Neuronal stem cell (in vitro differentiated cells): Measurements from ENCODE around the gene SDCCAG8.

Experiments used
- DNase-seq: peaks from one replicate; pipeline ENCODE4 v3.0.0-alpha.2; 2013; ENCODE audit warnings: low spot score
- H2AFZ ChIP-seq: one replicate; pipeline ENCODE4 v1.6.1; 2013; ENCODE audit warnings: mild to moderate bottlenecking, low read length, inconsistent platforms
- H2AK5ac ChIP-seq: 2 replicates; pipeline ENCODE4 v1.6.1; 2013; ENCODE audit warnings: low read depth, mild to moderate bottlenecking, inconsistent platforms, low read length, moderate library complexity, mixed read lengths
- H2BK120ac ChIP-seq: 2 replicates; pipeline ENCODE4 v1.6.1; 2013; ENCODE audit warnings: low read depth, mild to moderate bottlenecking, inconsistent platforms, low read length, moderate library complexity, mixed read lengths
- H2BK12ac ChIP-seq: one replicate; pipeline ENCODE4 v1.6.1; 2013; ENCODE audit warnings: low read length, inconsistent platforms
- H2BK15ac ChIP-seq: 2 replicates; pipeline ENCODE4 v1.6.1; 2013; ENCODE audit warnings: mild to moderate bottlenecking, low read length, inconsistent platforms, mixed read lengths
- H2BK5ac ChIP-seq: one replicate; pipeline ENCODE4 v1.6.1; 2013; ENCODE audit warnings: inconsistent platforms, mild to moderate bottlenecking, low read length, moderate library complexity
- H3K14ac ChIP-seq: one replicate; pipeline ENCODE4 v1.6.1; 2013; ENCODE audit warnings: low read length, inconsistent platforms
- H3K18ac ChIP-seq: 2 replicates; pipeline ENCODE4 v1.6.1; 2013; ENCODE audit warnings: low read length, inconsistent platforms
- H3K23ac ChIP-seq: 2 replicates; pipeline ENCODE4 v1.6.1; 2013; ENCODE audit warnings: low read depth, mild to moderate bottlenecking, mixed read lengths, low read length, inconsistent platforms; ENCODE audit not compliant: poor library complexity
- H3K27ac ChIP-seq: replicated peaks from 3 replicates; pipeline ENCODE4 v1.5.1; 2013; ENCODE audit warnings: low read length, inconsistent platforms
- H3K27me3 ChIP-seq, 3 experiments: 2 replicates each; pipeline ENCODE4 v1.6.1; 2013; ENCODE audit warnings: low read length in 3 of 3, mild to moderate bottlenecking in 2 of 3, inconsistent platforms in 1 of 3, low read depth in 1 of 3, mixed read lengths in 1 of 3, moderate library complexity in 1 of 3; ENCODE audit not compliant: control insufficient read depth in 3 of 3, insufficient read depth in 3 of 3
- H3K36me3 ChIP-seq, 2 donors: replicated peaks in 1 of 2; 2 replicates each; pipeline ENCODE4 v1.6.1; 2013; ENCODE audit warnings: low read length in 2 of 2; ENCODE audit not compliant: control insufficient read depth in 2 of 2, insufficient read depth in 2 of 2
- H3K4ac ChIP-seq: 2 replicates; pipeline ENCODE4 v1.6.1; 2013; ENCODE audit warnings: inconsistent platforms, mild to moderate bottlenecking, low read length, moderate library complexity
- H3K4me1 ChIP-seq, 2 donors: 1 replicate in 1 of 2; 2 replicates in 1 of 2; pipeline ENCODE4 v1.6.1; 2013; ENCODE audit warnings: low read length in 2 of 2, low read depth in 1 of 2; ENCODE audit not compliant: control insufficient read depth in 2 of 2, insufficient read depth in 1 of 2
- H3K4me2 ChIP-seq: one replicate; pipeline ENCODE4 v1.6.1; 2013; ENCODE audit warnings: mild to moderate bottlenecking, low read length, inconsistent platforms; ENCODE audit not compliant: insufficient read depth, poor library complexity, severe bottlenecking
- H3K4me3 ChIP-seq, 2 donors: 2 replicates each; pipeline ENCODE4 v1.5.1; 2013; ENCODE audit warnings: low read length in 2 of 2, mild to moderate bottlenecking in 2 of 2, inconsistent platforms in 1 of 2, moderate library complexity in 1 of 2
- H3K79me1 ChIP-seq: one replicate; pipeline ENCODE4 v1.6.1; 2013; ENCODE audit warnings: low read depth, mild to moderate bottlenecking, inconsistent platforms, low read length, moderate library complexity
- H3K9ac ChIP-seq: one replicate; pipeline ENCODE4 v1.6.1; 2013; ENCODE audit warnings: mild to moderate bottlenecking, low read depth, low read length, inconsistent platforms; ENCODE audit not compliant: poor library complexity
- H3K9me3 ChIP-seq, 2 donors: replicated peaks in 1 of 2; 2 replicates each; pipeline versions ENCODE3 to v1.6.1; 2013; ENCODE audit warnings: low read length in 2 of 2, mild to moderate bottlenecking in 2 of 2, inconsistent platforms in 1 of 2, low read depth in 1 of 2, mixed read lengths in 1 of 2, moderate library complexity in 1 of 2; ENCODE audit not compliant: control insufficient read depth in 2 of 2, insufficient read depth in 1 of 2
- H4K8ac ChIP-seq: one replicate; pipeline ENCODE4 v1.6.1; 2013; ENCODE audit warnings: low read depth, mild to moderate bottlenecking, inconsistent platforms, low read length, moderate library complexity
- H4K91ac ChIP-seq: one replicate; pipeline ENCODE4 v1.6.1; 2013; ENCODE audit warnings: low read length, low read depth, mild to moderate bottlenecking, inconsistent platforms; ENCODE audit not compliant: poor library complexity
- WGBS, 2 donors: extraction: QIAGEN DNeasy Blood & Tissue Kit; methylation state at CpG; one replicate each; pipeline ENCODE4 v1.1.7; 2013; ENCODE audit warnings: missing lambda C conversion rate in 2 of 2, mixed read lengths in 1 of 2; ENCODE audit not compliant: insufficient read length in 2 of 2, insufficient replicate concordance in 1 of 2; ENCODE audit errors: extremely low coverage in 2 of 2; 5-methylcytosine and 5-hydroxymethylcytosine counted together

SDCCAG8 gene

DNA sequence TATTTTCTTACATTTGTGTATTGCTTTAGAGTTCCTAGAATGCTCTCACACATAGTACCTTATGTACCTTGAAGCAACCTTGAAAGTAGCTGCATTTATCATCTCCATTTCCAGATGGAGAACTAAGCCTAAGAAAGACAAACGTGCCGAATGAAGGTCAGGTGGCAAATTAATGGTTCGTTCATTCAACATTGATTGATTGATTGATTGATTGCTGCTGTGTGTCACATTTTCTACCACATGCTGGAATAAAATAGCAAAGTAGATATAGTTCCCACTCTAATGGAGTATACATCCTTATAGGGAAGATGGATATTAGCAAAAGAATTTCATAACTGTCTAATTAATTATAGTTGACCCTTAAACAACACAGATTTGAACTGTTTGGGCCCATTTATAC is 172.2 kb downstream of the SDCCAG8 start:
- H3K79me1 ChIP-seq = no peaks in the 10 kb centered on the region
- H2BK12ac ChIP-seq = no peak overlapping the region
- no peaks in the 10 kb centered on the region for H3K36me3 ChIP-seq
- peaks cover 0 to 3% of the 10 kb centered on the region in 2 donors for H3K4me1 ChIP-seq
- H3K4me2 ChIP-seq = no peak overlapping the region
- H4K91ac ChIP-seq = no peak overlapping the region
- peaks cover 2% of the 10 kb centered on the region in 2 donors for H3K9me3 ChIP-seq
- H3K27ac ChIP-seq = no peak overlapping the region
- no peak overlapping the region for H3K18ac ChIP-seq
- no peaks in the 10 kb centered on the region for H3K27me3 ChIP-seq
- no CpG with 5 or more reads among the region's 3 CpGs for WGBS, 2 donors
- DNase-seq = no peak
- no peak overlapping the region for H4K8ac ChIP-seq
- no peak overlapping the region for H3K4me3 ChIP-seq
- H3K4ac ChIP-seq = no peak overlapping the region
- H2AFZ ChIP-seq = no peak overlapping the region
- H3K9ac ChIP-seq = no peak overlapping the region
- H2BK15ac ChIP-seq = no peak overlapping the region
- H2BK120ac ChIP-seq = no peak overlapping the region
- no peak overlapping the region for H2BK5ac ChIP-seq
- H3K14ac ChIP-seq = no peak overlapping the region
- no peak overlapping the region for H3K23ac ChIP-seq
- no peak overlapping the region for H2AK5ac ChIP-seq

DNA sequence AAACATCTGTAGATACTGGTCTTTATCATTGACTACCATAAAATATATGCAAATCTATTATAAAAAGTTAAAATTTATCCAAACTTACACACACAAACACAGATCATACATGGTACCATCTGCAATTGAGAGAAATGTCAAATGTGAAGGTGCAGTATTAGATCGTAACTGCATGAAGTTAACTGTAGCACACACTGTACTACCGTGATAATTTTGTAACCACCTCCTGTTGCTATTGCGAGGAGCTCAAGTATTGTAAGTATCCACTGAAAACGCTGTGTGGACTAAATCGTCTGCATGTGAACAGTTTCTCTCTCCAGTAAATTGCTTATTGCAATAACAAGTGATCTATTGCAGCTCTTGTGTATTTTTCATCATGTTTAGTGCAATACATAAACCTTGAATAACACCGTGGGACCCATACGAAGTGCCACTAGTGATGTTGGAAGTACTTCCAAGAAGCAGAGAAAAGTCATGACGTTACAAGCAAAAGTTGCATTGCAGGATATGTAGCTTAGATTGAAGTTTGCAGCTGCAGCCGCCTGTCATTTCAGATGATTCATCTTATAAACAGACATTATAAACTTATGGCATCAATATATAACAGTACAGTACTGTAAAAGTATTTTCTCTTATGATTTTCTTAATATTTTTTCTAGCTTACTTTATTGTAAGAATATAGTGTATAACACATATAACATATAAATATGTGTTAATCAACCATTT is 172.9 kb downstream of the SDCCAG8 start:
- Histone ChIP-seq H3K36me3 (no peaks in the 10 kb centered on the region), H2BK120ac (no peak overlapping the region), H3K14ac (no peak overlapping the region), H2BK15ac (no peak overlapping the region), H3K18ac (no peak overlapping the region), H2AFZ (no peak overlapping the region), H4K91ac (no peak overlapping the region), H4K8ac (no peak overlapping the region), H3K4ac (no peak overlapping the region), H3K9me3 (peaks cover 2% of the 10 kb centered on the region in 2 donors), H3K79me1 (no peaks in the 10 kb centered on the region), H2BK12ac (no peak overlapping the region), H3K4me2 (no peak overlapping the region), H3K27me3 (no peaks in the 10 kb centered on the region), H2AK5ac (no peak overlapping the region), H3K23ac (no peak overlapping the region), H3K27ac (no peak overlapping the region), H3K9ac (no peak overlapping the region), H3K4me3 (no peak overlapping the region), H2BK5ac (no peak overlapping the region), H3K4me1 (peaks cover 0 to 5% of the 10 kb centered on the region in 2 donors)
- no peak for DNase-seq
- WGBS, 2 donors = no CpG with 5 or more reads among the region's 9 CpGs

DNA sequence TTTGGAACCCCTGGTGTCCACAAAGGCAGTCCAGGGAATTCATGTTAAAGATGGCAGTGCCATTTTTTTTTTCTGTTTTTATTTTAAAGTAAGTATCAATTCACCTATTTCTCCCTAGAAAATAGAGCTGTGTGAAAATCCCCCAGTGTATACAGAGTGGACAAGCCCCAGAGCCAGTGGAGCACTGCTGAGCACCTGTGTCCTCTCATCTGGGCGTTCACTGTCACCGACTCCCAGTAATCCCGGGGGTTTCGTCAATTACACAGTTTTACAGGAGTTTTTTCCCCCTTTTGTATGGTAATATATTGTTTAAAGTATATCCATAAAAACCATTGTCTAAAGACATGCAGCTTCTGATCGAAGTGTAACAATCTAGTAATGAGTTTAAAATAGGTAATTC is 175.8 kb downstream of the SDCCAG8 start:
- no peak overlapping the region for H3K4me3 ChIP-seq
- peaks cover 0 to 5% of the 10 kb centered on the region in 2 donors for H3K4me1 ChIP-seq
- no peak overlapping the region for H3K27ac ChIP-seq
- H3K9me3 ChIP-seq = peaks cover 2% of the 10 kb centered on the region in 2 donors
- no peak overlapping the region for H2AK5ac ChIP-seq
- no peak for DNase-seq
- H3K9ac ChIP-seq = no peak overlapping the region
- no peak overlapping the region for H4K91ac ChIP-seq
- H2BK15ac ChIP-seq = no peak overlapping the region
- no peak overlapping the region for H2AFZ ChIP-seq
- H2BK5ac ChIP-seq = no peak overlapping the region
- H3K36me3 ChIP-seq = no peaks in the 10 kb centered on the region
- no peaks in the 10 kb centered on the region for H3K27me3 ChIP-seq
- no peak overlapping the region for H3K14ac ChIP-seq
- no peak overlapping the region for H4K8ac ChIP-seq
- H3K23ac ChIP-seq = no peak overlapping the region
- H3K4me2 ChIP-seq = no peak overlapping the region
- WGBS, 2 donors = no CpG with 5 or more reads among the region's 5 CpGs
- no peak overlapping the region for H3K4ac ChIP-seq
- no peaks in the 10 kb centered on the region for H3K79me1 ChIP-seq
- no peak overlapping the region for H2BK120ac ChIP-seq
- H2BK12ac ChIP-seq = no peak overlapping the region
- H3K18ac ChIP-seq = no peak overlapping the region

DNA sequence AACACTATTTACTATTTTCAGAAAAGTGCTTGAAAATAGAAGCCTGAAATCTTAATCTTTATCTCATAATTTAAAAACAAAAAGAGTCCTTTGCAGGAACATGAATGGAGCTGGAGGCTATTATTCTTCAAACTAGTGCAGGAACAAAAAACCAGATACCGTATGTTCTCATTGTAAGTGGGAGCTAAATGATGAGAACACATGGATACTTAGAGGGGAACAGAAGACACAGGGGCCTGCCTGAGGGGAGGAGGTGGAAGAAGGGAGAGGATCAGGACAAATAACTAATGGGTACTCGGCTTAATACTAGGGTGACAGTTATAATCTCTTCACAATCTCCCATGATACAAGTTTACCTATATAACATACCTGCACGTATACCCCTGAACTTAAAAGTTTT is 176.3 kb downstream of the SDCCAG8 start:
- no peak overlapping the region for H3K9ac ChIP-seq
- H3K4me1 ChIP-seq = peaks cover 0 to 5% of the 10 kb centered on the region in 2 donors
- H3K4me3 ChIP-seq = no peak overlapping the region
- no peak for DNase-seq
- no peak overlapping the region for H2BK15ac ChIP-seq
- no peak overlapping the region for H3K23ac ChIP-seq
- no peak overlapping the region for H2AK5ac ChIP-seq
- no peak overlapping the region for H3K4ac ChIP-seq
- no peaks in the 10 kb centered on the region for H3K36me3 ChIP-seq
- no peak overlapping the region for H3K14ac ChIP-seq
- peaks cover 2% of the 10 kb centered on the region in 2 donors for H3K9me3 ChIP-seq
- H3K18ac ChIP-seq = no peak overlapping the region
- no peak overlapping the region for H4K91ac ChIP-seq
- no peak overlapping the region for H2BK120ac ChIP-seq
- WGBS, 2 donors = no CpG with 5 or more reads among the region's 3 CpGs
- no peak overlapping the region for H2AFZ ChIP-seq
- no peaks in the 10 kb centered on the region for H3K27me3 ChIP-seq
- H3K79me1 ChIP-seq = no peaks in the 10 kb centered on the region
- no peak overlapping the region for H2BK5ac ChIP-seq
- no peak overlapping the region for H4K8ac ChIP-seq
- no peak overlapping the region for H2BK12ac ChIP-seq
- no peak overlapping the region for H3K27ac ChIP-seq
- no peak overlapping the region for H3K4me2 ChIP-seq
